MG63 (cell line): Measurements from ENCODE around the gene ANKRD35. TPM values are rescaled to one million over a fixed set of nuclear protein-coding genes. Genes with fewer than 3 reads are reported as not detected.
A peak's percentile ranks its signal among the peaks of the same experiment; 100 is the strongest.
"Not testable (repeated sequence)": the region's sequence is repeated elsewhere in the genome, so short reads cannot be mapped to it uniquely, and the experiment has no call there.

Experiments used
- DNase-seq: peaks from one replicate; pipeline ENCODE4 v3.0.0-alpha.2; 2020
- H3K27me3 ChIP-seq: fragments of 250-450 bp; sonication (Bioruptor Pico); 2 replicates; pipeline ENCODE4 v1.5.1; 2020; ENCODE audit warnings: mild to moderate bottlenecking, moderate library complexity
- H3K36me3 ChIP-seq: fragments of 250-450 bp; sonication (Bioruptor Pico); 2 replicates; pipeline ENCODE4 v1.5.1; 2020; ENCODE audit warnings: mild to moderate bottlenecking, moderate library complexity
- H3K4me3 ChIP-seq: fragments of 250-450 bp; sonication (Bioruptor Pico); 2 replicates; pipeline ENCODE4 v1.5.1; 2020; ENCODE audit warnings: mild to moderate bottlenecking, moderate library complexity
- H3K9me3 ChIP-seq: fragments of 250-450 bp; sonication (Bioruptor Pico); 2 replicates; pipeline ENCODE4 v1.5.1; 2020; ENCODE audit warnings: mild to moderate bottlenecking, moderate library complexity
- total RNA-seq: library from RNA; depleted of rRNA; stranded (reverse); fragments of >200 nt; shearing (Covaris generic); gene quantifications from 2 replicates; pipeline ENCODE4 v1.2.3, GENCODE V29; 2014; ENCODE audit warnings: low replicate concordance; rRNA removed

ANKRD35 gene
- total RNA-seq, 1 experiment from 2014 or later, result not detected

DNA sequence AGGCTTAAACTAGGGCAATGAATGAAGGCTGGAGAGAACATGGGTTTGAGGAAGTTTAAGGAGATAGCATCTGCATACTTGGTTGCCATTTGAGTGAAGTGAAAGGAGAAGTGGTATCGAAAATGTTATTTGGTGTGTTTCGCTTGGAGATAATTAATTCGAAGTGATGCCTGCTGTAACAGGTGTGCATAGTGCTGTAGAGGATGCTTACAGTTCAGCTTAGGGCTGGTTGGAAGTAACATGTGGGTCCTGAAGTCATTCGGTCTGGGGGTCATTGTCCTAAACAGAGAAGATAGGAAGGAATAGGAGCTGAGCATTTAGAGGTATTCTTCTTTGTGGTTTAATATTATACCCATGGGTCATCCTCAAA is 40.5 kb downstream of the ANKRD35 start:
- no peak for DNase-seq
- Histone ChIP-seq H3K9me3 (no peaks in the 10 kb centered on the region), H3K27me3 (no peaks in the 10 kb centered on the region), H3K36me3 (peaks cover 41% of the 10 kb centered on the region), H3K4me3 (peak overlapping the region; percentile 55)

DNA sequence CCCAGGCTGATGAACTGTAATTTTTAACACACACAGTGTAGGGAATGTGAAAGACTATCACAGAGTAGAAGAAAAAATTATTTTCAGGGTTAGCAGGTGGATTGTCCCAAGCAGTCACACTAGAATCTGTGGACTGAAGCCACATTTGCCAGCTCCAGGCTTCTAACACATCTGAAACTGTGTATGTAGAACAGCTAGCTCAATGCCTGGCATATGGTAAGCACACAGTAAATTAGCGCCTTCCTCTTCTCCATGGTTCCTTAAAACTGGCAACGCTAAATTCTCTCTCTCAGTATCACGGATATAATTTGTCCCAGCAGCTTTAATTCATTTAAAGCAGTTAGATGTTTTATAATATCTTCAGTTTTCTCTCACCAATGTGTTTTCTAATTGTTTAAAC is 42.6 kb downstream of the ANKRD35 start:
- no peaks in the 10 kb centered on the region for H3K27me3 ChIP-seq
- peaks cover 49% of the 10 kb centered on the region for H3K36me3 ChIP-seq
- no peaks in the 10 kb centered on the region for H3K9me3 ChIP-seq
- no peak overlapping the region for H3K4me3 ChIP-seq
- no peak for DNase-seq

DNA sequence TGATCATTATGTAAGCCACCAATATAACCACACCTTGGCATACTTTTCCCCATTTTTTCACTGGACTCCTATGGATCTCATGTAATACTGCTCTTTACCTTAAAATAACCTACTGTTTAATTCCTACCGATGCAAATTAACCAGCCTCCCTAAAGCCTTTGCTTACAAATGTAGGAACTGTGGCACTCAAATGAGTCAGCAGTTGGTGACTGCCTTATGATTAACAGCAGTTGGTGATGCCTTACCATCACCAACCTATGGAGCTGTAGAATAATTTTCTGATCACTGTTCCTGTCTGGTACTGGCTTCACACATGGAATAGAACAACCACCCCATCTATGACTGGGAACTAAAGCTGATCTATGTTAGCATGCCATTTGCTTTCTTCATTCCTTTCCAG is 48.0 kb downstream of the ANKRD35 start:
- Histone ChIP-seq H3K9me3 (no peaks in the 10 kb centered on the region), H3K36me3 (peaks cover 93% of the 10 kb centered on the region), H3K27me3 (no peaks in the 10 kb centered on the region), H3K4me3 (no peak overlapping the region)
- no peak for DNase-seq

DNA sequence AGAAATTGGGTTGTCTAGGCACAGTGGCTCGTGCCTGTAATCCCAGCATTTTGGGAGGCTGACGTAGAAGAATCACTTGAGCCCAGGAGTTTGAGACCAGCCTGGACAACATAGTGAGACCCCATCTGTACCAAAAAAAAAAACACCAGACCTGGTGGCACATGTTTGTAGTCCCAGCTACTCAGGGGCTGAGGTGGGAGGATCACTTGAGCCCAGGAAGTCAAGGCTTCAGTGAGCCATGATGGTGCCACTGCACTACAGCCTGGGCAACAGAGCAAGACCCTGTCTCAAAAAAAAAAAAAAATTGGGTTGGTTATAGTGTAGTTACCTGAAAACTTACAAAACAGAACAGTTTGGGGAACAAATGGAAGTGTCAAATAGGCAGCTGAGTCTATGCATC is 54.9 kb downstream of the ANKRD35 start:
- not testable (repeated sequence) for H3K4me3 ChIP-seq, H3K27me3 ChIP-seq, DNase-seq, H3K9me3 ChIP-seq
- H3K36me3 ChIP-seq, result peaks cover 93% of the 10 kb centered on the region

DNA sequence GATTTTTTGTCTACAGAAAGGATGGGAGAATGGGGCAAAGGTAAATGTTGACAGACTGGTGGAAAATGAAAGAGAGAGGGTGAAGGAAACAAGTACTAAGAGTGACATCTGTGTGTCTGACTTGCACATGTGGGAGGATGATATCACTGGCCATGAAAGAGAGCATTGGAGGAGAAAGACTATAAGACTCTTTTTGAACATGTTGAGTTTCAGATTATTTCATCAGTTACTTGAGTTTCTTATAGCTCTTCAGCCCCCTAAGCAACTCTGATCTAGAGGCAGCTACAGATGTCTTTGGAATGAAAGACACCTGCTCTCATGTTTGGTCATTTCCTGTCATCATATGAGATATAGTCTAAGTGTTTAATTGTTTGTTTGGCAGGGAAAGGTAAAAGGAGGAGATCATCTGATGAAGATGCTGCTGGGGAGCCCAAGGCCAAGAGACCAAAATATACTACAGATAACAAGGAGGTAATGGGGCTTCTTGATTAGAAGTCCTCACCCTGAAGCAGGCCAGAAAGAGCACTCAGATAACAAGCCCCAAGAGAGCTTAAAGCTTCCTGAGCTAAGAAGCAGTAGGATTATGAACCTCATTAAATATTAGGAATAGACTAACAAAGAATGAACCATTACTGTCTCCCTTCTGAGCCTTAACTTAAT is 57.2 kb downstream of the ANKRD35 start:
- H3K4me3 ChIP-seq, result no peak overlapping the region
- no peaks in the 10 kb centered on the region for H3K9me3 ChIP-seq
- H3K27me3 ChIP-seq, result no peaks in the 10 kb centered on the region
- H3K36me3 ChIP-seq, result peaks cover 79% of the 10 kb centered on the region
- DNase-seq, result no peak

DNA sequence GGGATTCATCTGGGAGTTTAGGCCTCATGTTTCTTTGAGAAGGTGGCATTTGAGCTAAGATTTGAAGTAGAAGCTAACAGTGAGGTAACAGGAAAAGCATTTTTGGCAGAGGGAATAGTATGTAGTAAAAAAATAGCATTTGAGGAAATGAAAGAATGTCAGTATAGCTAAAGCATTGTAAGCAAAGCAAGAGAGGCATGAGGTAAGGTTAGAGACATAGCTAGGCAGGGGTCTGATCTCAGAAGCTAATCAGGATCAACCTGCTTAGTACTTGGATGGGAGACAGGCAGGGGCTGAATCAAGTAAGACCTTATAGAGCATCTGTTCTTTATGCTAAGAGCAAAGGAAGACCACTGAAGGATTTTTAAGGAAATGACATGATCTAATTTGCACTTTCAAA is 57.7 kb downstream of the ANKRD35 start:
- Histone ChIP-seq H3K36me3 (peaks cover 74% of the 10 kb centered on the region), H3K4me3 (no peak overlapping the region), H3K27me3 (no peaks in the 10 kb centered on the region), H3K9me3 (no peaks in the 10 kb centered on the region)
- DNase-seq, result no peak

DNA sequence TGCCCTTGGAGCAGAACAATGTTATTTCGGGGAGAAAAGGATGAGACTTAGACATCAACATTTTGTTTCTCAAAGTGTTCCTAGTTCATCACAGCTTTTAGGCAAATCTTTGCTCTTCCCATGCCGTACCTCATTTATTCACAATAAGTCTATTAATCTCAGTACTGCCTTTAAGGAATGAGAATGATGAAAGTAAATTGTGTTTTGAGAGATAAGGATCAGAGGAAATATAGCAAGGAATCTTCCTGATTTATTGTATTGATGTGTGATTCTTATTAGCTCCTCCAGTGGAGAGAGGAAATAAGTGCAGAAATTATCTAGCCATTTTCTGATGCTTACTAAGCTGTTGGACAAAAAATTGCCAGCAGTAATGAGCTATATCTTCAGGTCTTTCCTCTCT is 59.6 kb downstream of the ANKRD35 start:
- H3K9me3 ChIP-seq, result no peaks in the 10 kb centered on the region
- H3K4me3 ChIP-seq, result no peak overlapping the region
- DNase-seq, result no peak
- peaks cover 55% of the 10 kb centered on the region for H3K36me3 ChIP-seq
- H3K27me3 ChIP-seq, result no peaks in the 10 kb centered on the region

DNA sequence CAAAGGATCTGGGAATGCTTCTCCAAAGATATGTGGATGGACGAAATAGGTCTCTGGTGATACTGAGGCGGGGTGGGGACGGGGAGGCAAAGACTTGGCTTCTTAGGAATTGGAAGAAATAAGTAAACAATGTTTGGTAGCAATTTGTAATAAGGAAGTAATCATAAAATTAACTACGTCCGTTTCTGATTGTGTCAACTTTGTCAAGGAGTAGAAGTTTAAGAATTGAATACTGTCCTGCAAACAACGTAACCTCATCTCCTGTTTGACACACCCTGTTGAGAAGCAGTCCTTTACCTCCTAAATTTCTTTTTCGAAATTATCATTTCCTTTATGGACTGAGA is 61.2 kb downstream of the ANKRD35 start:
- DNase-seq, result no peak
- Histone ChIP-seq H3K9me3 (no peaks in the 10 kb centered on the region), H3K27me3 (no peaks in the 10 kb centered on the region), H3K36me3 (peaks cover 41% of the 10 kb centered on the region), H3K4me3 (peak overlapping the region; percentile 95)

DNA sequence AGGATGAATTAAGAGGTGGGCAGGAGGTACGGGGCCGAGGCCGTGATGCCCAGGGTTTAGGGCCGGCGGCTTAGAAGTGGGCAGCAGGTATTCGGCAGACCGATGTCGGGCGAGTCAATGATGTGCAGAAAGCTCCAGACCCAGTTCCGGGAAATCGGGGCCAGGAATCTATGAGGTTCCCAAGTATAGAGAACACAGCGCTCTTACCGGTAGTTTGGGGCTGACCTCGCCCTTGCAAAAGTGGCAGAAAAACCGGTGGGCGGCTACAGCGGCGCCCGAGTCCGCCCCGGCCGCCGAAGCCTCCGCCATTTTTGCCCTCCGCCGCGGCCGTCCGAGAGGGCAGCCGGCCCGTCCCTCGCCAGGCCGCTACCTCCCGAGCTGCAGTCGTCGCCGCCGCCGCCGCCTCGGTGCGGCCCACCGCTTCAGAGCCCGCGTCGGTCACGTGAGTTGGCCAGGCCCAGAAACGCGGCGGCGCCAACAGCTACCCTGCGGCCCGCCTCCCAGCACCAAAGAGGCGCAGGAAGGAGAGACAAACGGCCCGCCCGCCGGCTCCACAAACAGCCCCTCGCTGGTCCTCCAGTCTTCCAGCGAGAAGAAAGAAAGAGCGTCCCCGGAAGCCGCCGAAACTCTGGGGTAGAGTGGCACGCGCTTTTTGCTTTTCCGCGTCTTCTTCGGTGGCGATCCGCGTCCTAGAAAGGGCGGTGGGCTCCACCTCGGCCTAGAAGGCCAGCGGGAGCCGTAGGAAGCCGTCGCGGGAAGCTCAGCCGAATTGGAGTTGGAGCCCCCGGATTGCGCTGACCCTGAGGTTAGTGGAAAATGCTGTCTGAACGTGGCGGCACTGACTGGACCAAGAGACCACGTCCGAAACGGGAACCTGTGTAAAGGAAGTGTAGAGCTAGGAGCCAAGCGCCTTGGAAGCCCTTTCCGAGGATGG is 61.8 kb downstream of the ANKRD35 start, which contains the start of the genes POLR3C and RNF115:
Gene POLR3C (plus strand): TSS at position 636 of the 934 bp plus-strand sequence. CDS start 1,577 bp downstream, outside the sequence.
Gene RNF115 (minus strand): TSS at position 531 of the 934 bp plus-strand sequence. CDS start 222 bp downstream, at position 309.
- no peaks in the 10 kb centered on the region for H3K9me3 ChIP-seq
- H3K4me3 ChIP-seq, result peak within 1 kb of the TSS; percentile 95
- no peaks in the 10 kb centered on the region for H3K27me3 ChIP-seq
- H3K36me3 ChIP-seq, result peaks cover 37% of the 10 kb centered on the region
- peak; percentile 97 for DNase-seq

DNA sequence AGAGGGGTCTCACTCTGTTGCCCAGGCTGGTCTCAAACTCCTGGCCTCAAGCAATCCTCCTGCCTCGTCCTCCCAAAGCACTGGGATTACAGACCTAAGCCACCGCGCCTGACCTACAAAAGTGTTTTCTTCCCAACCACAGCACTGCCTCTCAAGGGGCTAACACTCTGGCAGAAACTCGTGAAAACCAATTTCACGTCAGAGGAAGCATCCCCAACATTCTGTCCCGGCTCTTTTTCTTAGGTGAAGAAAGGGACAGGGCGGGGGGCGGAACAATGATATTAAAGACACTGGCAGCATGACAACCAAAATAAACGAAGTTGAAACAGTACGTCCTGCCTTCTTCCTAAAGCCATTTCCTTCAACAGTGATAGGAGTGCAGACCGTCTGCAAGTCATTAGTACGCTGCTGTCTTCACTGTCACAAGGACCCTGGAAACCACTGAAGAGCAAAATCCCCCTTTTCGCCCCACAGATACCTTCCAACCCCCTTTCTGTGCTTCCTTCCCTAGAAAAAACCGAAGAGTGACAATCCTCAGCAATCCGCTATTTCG is 62.8 kb downstream of the ANKRD35 start:
- H3K4me3 ChIP-seq, H3K27me3 ChIP-seq, H3K9me3 ChIP-seq, DNase-seq: not testable (repeated sequence)
- peaks cover 27% of the 10 kb centered on the region for H3K36me3 ChIP-seq

DNA sequence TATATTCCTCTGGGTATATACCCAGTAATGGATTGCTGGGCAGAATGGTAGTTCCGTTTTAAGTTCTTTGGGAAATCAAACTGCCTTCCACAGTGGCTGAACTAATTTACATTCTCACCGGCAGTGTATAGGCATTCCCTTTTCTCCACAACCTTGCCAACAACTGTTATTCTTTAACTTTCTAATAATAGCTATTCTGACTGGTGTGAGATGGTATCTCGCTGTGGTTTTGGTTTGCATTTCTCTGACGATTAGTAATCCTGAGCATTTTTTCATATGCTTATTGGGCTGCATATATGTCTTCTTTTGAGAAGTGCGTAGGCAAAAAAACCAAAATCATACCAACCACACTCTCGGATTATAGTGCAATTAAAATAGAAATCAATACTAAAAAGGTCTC is 67.6 kb downstream of the ANKRD35 start:
- not testable (repeated sequence) for H3K4me3 ChIP-seq, H3K27me3 ChIP-seq, H3K36me3 ChIP-seq, H3K9me3 ChIP-seq
- peak; percentile 8 for DNase-seq

Other genes with a start within 250 kb of the ANKRD35 start
- gene PDZK1, start 178.5 kb downstream of the ANKRD35 start, total RNA-seq, result not detected in 2 replicates
- not detected in 2 replicates for gene CD160, start 166.4 kb downstream of the ANKRD35 start, total RNA-seq
- 8.4 and 11.3 TPM in 2 replicates for gene RNF115, start 61.8 kb downstream of the ANKRD35 start, total RNA-seq
- gene POLR3C, start 61.7 kb downstream of the ANKRD35 start, total RNA-seq, result 30.9 and 34.8 TPM in 2 replicates
- 0.59 TPM in 2 replicates for gene NUDT17, start 40.2 kb downstream of the ANKRD35 start, total RNA-seq
- 5.6 and 11.0 TPM in 2 replicates for gene PIAS3, start 26.8 kb downstream of the ANKRD35 start, total RNA-seq
- gene ITGA10, start 24.2 kb upstream of the ANKRD35 start, total RNA-seq, result 0.10 and 0.20 TPM in 2 replicates
- gene PEX11B, start 32.9 kb upstream of the ANKRD35 start, total RNA-seq, result 19.3 and 20.6 TPM in 2 replicates
- 52.3 and 69.3 TPM in 2 replicates for gene RBM8A, start 41.6 kb upstream of the ANKRD35 start, total RNA-seq
- 30.0 and 38.9 TPM in 2 replicates for gene LIX1L, start 72.2 kb upstream of the ANKRD35 start, total RNA-seq
- 0.30 TPM in 1 of 2 replicates, not detected in the other for gene ANKRD34A, start 78.7 kb upstream of the ANKRD35 start, total RNA-seq
- gene POLR3GL, start 78.8 kb upstream of the ANKRD35 start, total RNA-seq, result 1.8 and 6.8 TPM in 2 replicates
- 20.4 and 20.6 TPM in 2 replicates for gene TXNIP, start 110.7 kb upstream of the ANKRD35 start, total RNA-seq
- not detected in 2 replicates for gene HJV, start 135.9 kb upstream of the ANKRD35 start, total RNA-seq